NCI-H2171 treated with DMSO at 0.1 percent for 48 hours (cell line): Measurements from ENCODE around the gene DAZAP1.
A peak's percentile ranks its signal among the peaks of the same experiment; 100 is the strongest.

ENCODE experiments used
- DNase-seq: peaks from one replicate; lab custom pipeline; 2025; lab: John Stamatoyannopoulos, UW

Gene DAZAP1

DNA sequence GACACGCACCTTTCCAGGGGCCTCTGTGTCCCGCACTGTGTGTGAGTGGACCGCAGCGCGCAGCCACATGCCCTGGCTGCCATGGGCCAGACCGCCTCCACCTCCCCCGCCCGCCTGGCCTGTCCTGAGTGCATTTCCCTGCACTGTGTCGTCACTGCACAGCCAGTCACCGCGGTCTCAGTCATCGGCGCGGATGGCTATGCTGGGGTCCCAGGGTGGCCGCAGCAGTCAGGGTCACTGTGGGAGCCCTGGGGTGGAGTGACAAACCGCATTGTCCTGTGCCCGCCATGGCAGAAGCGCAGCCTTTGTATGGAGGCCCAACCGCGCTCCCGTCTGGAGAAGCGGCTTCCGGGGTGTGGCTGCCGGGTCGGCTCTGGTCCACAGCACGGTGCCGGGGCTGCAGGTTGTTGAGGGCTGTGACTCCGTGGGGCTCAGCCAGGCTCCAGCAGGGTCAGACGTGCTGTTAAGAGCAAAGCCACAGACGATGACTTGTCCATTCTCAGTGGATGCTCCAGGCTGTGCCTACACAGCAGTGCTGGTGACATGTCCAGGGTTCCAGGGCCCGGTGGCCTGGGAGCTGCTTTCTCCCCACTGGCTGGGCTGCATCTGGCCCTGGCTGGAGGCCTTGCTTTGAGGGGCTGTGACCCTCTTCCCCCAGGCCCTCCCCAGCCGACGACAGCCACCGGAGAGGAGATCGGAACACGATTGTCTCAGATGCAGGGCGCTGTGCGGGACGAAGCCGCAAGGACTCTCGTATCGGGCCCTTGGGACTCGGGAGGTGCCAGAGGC lies 30.0 kb upstream of the DAZAP1 start:
- DNase-seq: no peak

DNA sequence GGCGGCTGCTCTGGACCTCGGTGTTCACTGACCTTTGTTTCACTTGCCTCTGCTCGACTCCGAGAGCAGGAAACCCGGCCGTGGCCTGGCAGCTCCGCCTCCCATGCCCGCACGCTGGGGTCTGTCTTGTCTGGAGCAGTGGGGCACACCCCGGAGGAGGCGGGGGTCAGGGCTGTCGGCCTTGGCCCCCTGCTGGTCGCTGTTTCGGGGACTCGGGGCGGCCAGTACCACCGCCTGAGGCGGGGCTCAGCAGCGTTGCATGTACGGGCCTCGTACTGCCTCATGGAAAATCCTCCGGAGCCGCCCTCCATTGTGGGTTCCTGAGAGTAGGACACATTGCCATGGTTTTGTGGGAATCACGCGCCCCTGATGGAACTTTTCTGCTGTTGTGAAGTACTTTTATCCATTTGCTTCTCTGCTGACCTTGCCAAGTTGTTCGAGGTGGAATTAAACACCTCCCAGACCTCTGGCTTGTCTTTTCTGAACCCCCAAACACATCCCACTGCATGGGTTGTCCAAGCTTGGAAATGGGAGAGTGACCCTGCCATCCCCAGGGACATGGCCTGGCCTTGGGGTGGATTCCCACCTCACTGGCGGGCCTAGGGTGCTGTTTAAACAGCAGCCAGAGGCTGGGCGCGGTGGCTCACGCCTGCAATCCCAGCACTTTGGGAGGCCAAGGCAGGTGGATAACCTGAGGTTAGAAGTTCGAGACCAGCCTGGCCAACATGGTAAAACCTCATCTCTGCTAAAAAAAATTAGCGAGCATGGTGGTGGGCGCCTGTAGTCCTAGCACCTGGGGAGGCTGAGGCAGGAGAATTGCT lies 29.2 kb upstream of the DAZAP1 start:
- DNase-seq: no peak

- no peak for DNase-seq
Observed at GRCh38 chr19:1379126-1379905, 28.1 kb upstream of the DAZAP1 start.

DNA sequence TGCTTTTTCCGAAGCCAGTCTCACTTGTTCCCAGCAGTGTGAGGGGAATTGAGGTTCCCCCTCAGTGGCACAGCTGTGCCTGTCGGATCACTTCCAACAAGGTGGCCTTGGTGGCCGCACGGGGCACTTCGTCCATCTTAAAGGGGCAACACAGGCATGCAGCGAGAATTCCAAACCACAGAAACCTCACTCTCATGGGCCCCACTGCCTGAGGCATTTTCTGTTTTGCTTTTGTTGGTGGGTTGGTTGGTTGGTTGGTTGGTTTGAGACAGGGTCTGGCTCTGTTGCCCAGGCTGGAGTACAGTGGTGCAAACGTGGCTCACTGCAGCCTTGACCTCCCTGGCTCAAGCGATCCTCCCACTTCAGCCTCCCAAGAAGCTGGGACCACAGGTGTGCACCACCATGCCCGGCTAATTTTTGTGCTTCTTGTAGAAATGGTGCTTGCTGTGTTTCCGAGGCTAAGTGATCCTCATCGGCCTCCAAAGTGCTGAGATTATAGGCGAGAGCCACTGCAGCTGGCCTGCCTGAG lies 27.4 kb upstream of the DAZAP1 start:
- no peak for DNase-seq

- no peak for DNase-seq
Observed at GRCh38 chr19:1382250-1382649, 25.1 kb upstream of the DAZAP1 start.

- DNase-seq: no peak
Observed at GRCh38 chr19:1383017-1383311, 24.4 kb upstream of the DAZAP1 start.

- DNase-seq: peak; percentile 89
Observed at GRCh38 chr19:1383312-1384084, 23.9 kb upstream of the DAZAP1 start, which contains the start of gene NDUFS7. NDUFS7 (plus strand) TSS chr19:1383907; CDS start chr19:1383927, 20 bp downstream.

DNA sequence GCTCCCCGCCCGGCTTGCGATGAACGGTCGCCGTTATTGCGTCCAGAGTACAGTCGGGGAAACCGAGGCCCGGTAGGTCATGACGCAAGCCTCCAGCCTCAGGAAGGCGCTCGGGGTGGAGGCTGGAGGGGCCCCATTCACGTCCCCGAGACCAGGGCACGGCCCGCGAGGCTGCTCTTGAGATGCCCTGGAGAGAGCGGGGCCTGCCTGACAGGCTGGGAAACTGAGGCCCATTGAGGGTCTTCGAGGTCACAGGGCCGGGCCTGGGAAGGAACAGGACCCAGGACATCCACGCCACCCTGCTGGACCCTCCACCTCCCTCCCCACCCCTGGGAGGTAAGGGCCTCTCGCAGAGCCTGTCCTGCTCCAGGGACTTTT lies 23.3 kb upstream of the DAZAP1 start:
- no peak for DNase-seq

- no peak for DNase-seq
Observed at GRCh38 chr19:1384478-1385110, 22.8 kb upstream of the DAZAP1 start.

GRCh38 chr19:1385816-1386215 lies 21.6 kb upstream of the DAZAP1 start:
- DNase-seq: no peak

DNA sequence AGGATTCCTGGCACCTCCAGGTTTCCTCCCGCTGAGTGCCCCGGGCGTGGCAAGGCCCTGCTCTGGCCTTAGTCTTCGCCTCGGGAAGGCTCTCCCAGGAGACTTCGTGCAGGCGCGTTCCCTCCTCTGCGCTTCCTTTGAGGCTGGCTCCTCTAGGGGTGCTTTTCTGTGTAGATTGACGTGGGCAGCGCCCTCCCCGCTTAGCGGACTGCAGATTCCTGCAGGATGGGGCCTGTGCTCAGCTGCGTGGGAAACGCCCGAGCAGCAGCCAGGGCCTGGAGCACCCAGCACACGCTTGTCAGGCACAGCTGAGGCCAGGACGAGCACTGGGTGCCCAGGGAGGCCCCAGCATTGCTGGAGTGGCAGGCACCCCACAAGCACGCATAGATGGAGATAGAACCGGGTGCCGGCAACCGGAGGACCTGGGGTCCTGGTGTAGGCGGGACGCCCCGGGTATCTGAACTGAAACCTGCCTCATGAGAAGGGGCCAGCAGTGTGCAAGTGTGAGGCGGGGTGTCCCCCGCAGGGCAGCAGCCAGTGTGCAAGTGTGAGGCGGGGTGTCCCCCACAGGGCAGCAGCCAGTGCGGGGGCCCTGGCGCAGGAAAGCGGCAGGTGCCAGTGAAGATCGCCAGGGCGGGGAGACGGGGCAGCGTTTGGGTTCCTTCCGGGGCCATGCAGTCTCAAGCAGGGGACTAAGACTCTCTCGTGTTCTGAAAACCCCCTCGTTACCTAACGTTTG lies 20.3 kb upstream of the DAZAP1 start:
- DNase-seq: no peak

DNA sequence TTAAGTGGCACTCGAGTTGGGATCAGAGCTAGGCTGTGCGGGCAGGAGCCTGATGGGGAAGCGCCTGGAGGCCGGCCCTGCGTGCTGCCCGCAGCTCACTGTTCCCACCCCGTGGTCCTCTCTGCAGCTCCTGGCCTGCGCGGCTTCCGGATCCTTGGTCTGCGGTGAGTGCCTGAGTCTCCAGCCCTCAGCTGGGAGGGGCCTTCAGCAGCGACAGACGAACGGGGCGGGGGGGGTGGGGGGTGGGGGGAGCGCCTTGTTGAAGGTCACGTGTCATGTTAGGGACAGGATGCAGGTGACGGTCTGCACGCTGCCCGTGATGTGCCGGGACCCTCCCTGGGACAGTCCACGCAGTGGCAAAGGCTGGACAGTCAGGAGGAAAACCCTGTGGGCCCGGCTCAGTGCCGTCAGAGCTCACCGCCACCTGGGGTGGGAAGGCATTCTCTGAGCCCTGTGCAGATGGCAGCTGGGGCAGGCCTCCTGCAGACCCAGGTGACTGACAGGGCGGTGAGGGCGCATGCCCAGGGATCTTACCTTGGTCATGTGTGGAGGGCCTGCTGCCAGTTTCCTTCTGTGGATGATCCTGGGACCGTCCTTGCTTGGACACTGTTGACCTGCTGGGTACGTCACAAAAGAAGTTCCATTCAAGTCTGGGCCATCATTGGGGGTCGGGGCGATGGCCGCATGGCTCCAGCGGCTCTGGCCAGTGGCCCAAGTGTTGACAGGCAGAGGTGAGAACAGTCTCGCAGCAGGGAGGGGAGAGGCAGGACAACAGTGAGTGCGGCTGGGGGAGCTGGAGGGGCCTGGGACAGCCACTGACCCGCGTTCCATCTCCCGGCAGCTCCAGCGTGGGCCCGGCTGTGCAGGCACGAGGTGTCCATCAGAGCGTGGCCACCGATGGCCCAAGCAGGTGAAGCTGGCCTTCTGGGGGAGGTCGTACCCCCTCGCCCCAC lies 19.4 kb upstream of the DAZAP1 start:
- peak; percentile 71 for DNase-seq

DNA sequence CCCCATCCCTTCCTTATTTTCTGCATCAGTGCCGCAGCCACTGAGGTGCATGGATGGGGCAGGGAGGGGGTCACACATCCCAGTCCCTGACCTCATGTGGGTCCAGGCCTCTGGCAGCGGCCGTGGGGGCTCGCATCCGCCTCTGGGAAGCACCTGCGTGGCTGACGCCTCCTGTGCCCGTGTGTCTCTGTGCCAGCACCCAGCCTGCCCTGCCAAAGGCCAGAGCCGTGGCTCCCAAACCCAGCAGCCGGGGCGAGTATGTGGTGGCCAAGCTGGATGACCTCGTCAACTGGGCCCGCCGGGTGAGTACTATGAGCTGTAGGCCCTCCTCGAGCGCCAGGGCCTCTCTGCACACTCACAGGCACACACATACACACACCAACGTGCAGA lies 18.8 kb upstream of the DAZAP1 start:
- DNase-seq: no peak

DNA sequence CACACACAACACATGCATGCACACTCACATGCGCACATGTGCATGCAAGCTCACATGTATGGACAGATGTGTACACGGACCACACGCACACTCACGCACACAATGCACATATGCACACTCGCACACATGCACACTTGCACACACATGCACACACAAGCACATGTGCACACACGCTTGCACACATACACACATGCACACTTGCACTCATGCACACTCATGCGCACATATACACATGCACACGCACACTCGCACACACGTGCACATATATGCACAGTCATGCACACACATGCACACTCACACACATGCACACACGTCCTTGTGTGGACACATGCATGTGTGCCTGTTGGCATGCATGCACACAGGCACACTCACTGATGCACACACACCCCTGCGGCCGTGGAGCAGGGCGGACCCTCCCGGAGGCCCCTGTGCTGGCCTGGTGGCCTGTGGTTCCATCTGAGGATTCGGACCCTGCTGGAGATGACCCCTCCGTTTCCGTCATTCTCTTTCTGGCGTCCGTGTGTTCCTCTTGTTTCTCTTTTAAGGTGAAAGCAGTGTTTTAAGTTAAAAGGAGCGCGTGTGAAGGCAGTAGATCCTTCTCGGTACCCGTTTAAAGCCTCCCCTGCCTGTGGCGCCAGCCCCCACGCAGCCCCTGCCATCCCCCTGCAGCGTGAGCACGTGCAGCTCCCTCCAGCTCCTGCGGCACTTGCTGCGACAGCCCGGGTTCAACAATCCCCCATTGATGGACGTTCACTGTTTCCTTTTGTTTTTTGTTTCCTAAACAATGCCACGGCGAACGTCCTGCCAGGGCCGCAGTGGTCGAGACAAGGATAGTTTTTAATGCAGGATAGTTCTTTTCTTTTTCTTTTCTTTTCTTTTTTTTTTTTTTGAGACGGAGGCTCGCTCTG lies 18.1 kb upstream of the DAZAP1 start:
- DNase-seq: no peak

DNA sequence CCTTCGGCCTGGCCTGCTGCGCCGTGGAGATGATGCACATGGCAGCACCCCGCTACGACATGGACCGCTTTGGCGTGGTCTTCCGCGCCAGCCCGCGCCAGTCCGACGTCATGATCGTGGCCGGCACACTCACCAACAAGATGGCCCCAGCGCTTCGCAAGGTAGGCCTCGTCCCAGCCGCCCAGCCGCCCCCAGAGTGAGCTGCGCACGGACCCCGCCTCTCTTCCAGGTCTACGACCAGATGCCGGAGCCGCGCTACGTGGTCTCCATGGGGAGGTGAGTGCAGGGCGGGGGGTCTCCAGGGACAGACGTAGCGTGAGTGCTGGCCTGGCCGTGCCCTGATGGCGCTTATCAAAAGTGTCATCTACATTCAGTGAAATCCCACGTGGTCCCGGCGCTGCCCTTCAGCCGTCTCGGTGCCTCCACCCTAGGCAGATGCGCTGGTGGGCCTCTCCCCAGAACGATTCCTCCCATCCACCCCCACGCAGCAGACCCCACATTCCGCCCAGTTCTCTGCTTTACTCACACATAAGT lies 16.4 kb upstream of the DAZAP1 start:
- no peak for DNase-seq

- DNase-seq: no peak
Observed at GRCh38 chr19:1392407-1392806, 15.0 kb upstream of the DAZAP1 start.

- no peak for DNase-seq
Observed at GRCh38 chr19:1392939-1393530, 14.4 kb upstream of the DAZAP1 start.

DNA sequence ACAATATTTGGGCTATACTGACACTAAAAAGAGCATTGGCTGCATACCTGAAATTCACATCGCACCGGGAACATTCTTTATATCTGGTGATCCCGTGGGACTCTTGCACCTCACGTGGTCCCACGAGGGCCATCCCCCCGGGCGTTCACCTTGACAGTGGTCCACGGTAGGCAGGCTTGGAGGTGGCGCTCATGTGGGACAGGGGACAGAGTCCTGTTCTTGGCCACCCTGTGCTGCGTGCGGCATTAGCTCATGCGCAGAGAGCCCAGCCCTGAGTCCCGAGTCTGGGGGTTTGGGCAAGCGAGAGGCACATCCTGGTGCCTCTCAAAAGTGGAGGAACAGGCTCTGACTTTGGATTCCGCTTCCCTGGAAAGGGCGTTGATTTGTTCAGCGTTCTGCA lies 13.5 kb upstream of the DAZAP1 start:
- no peak for DNase-seq
